CD4-positive, alpha-beta T cell treated with Interleukin-15 for 1 hour (primary cell): ENCODE data around the gene NOVA2.

Experiments
- DNase-seq: peaks from one replicate; pipeline ENCODE4 v3.0.0-alpha.2; 2020

NOVA2 gene

DNA sequence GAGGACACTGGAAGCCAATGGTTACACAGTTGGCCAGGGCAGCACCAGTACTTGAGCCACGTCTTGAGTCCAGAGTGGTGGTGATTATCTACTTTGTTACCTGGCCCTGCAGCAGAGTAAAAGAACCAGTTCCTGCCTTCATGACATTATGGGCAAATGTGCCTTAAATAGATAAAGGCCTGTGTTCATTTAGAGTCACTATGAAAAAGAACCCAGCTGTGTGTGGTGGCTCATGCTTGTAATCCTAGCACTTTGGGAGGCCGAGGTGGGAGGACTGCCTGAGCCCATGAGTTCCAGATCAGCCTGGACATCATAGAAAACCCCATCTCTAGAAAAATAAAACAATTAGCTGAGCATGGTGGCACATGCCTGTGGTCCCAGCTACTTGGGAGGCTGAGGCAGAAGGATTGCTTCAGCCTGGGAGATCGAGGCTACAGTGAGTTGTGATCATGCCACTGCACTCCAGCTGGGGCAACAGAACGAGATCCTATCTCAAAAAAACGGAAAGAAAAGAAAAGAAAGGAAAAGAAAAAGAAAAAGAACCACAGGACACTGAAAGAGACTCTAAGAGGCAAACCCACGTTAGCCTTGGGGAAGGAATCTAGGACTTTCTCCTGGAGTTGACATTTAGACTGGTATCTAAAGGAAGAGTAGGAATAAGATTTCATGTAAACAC is 84.3 kb downstream of the NOVA2 start:
- no peak for DNase-seq

DNA sequence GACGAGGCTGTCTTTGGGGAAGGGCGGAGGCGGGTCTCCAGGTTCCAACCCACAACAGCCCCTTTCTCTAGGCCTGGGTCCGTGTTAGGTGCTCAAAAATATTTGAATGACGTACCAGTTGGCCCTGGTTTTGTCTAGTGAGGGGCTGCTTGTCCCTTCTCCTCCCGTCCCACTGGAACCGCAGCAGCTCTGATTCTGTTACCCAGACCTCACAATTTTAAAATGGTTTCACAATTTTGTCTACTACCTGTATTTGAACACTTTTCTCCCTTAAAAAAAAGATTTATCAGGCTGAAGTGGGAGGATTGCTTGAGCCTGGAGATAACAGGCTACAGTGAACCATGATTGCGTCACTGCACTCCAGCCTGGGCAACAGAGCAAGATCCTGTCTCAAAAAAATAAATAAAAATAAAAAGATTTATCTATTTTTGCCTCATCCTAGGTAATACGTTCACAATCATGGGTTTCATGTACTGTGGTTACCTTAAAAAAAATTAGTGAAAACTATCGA is 86.4 kb downstream of the NOVA2 start:
- DNase-seq = no peak

- peak; percentile 90 for DNase-seq
These were observed 87.1 kb downstream of the NOVA2 start for GRCh38 chr19:45886427-45887199.

GRCh38 chr19:45885556-45886426 is 87.9 kb downstream of the NOVA2 start, which contains the start of gene IRF2BP1:
Gene IRF2BP1 (minus strand): TSS chr19:45886141. CDS start chr19:45885774, 367 bp downstream.
- peak; percentile 91 for DNase-seq

DNA sequence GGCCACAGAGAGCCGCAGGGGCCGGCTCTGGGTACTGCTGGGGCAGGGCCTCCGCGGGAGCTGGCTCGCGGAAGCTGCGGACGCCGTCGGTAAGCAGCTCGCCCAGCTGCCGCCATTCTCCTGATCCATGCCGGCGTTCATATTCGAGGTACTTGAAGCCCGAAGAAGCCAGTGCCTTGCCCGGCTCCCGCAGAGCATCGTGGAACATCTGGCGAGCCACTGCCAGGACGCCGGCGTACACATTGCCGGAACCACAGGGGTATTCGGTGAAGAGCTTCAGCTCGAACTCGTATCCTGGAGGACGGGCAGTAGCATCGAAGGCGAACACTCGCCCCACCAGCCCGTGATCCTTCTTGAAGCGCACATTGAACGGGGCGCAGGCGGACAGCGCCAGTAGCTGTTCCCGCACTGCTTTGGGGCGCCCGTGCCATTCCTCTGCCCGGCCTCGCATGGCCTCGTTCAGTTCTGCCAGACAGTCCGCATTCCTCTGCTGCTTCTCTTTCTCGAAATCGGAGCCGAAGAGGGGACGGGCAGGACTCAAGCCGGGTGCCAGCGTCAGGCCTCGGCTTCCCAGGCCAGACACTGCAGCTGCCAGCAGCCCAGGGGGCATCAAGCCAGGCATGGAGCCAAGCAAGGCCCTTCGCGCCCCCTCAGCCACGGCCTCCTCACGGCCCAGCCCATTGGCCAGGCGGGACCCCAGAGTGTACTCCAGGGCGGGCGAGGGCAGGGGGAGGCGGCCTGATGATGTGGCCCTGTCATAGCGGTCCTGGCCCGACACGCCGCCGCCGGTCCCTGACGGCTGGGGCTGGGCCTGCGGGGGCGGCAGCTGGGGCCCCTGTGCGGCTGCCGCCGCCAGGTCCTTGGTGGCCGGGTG is 88.7 kb downstream of the NOVA2 start:
- no peak for DNase-seq

DNA sequence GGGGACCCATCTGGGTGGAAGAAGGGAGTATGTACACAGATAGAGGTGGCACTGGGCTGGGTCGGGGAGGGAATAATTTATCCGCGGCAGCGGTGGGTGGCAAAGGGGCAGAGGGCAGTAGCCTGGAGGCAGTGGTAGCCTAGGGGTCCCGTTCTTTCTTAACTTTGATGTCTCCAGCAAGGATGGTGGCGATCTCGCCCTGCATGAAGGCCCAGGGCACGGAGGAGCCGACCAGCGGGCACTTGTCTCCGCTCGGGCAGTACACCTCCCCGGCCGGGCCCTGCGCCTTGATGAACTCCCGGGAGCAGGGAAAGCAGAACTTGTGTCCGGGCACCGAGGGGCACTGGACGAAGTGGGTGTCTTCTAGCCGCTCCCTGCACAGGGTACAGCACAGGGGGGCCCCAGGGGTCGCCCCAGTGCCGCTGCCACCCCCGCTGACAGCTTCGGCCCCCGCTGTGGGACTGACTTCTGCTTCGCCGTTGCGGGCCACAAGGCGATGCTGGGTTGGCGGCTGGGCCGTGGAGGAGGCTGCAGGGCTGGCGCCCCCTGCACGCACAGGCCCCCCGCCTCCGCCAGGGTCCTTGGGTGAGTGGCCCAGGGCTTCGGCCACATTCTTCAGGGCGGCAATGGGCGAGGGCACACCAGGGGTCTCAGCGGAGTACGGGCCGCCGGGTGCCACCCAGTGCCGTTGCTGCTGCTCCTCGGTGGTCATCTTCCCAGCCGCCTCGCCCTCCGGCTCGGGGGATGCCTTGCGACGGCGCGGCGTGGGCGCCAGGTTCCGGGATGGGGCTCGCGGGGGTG is 89.6 kb downstream of the NOVA2 start:
- DNase-seq = no peak
